A549 (cell line): ENCODE results near the gene OGFOD2. TPM values are rescaled to one million over a fixed set of nuclear protein-coding genes. Genes with fewer than 3 reads are reported as not detected.

ENCODE experiments used
- ATAC-seq, 2 experiments: fragments of 200-7000 bp in 1 of 2; fragments of >200 bp in 1 of 2; cut with Nextera tagmentation in 1 of 2; cut with Tn5 transposase in 1 of 2; 3 replicates each; pipeline versions ENCODE4 v1.8.0 to v1.9.1; 2018 to 2020; ENCODE audit warnings: mild to moderate bottlenecking in 1 of 2, moderate library complexity in 1 of 2
- CTCF ChIA-PET: fragments of 300-600 bp; sonication (Branson Sonifier 250); formaldehyde crosslinking; extraction: SDS; loops from one replicate; lab custom pipeline; 2021; ENCODE audit warnings: antibody characterized with exemption, inconsistent platforms; lab: Yijun Ruan, JAX
- POLR2A ChIA-PET: fragments of 350-600 bp; formaldehyde crosslinking; extraction: SDS; loops from one replicate; lab custom pipeline; 2021; ENCODE audit warnings: antibody characterized with exemption, inconsistent platforms; lab: Yijun Ruan, JAX
- DNase-seq, 2 experiments: peaks; one replicate each; pipeline versions ENCODE4 v3.0.0 to v3.0.0-alpha.2; 2011 to 2016; ENCODE audit warnings: low read depth in 1 of 2, low spot score in 1 of 2
- FAIRE-seq: peaks from 2 replicates; lab custom pipeline; 2011; peaks lifted over from hg19 to GRCh38; lab: Jason Lieb, UNC
- H3K27ac ChIP-seq, 2 experiments: fragments of >200 bp; sonication (Bioruptor Twin); formaldehyde crosslinking; 3 replicates each; pipeline ENCODE4 v1.5.1; 2016 to 2017
- H3K4me1 ChIP-seq: fragments of >200 bp; sonication (Bioruptor Twin); formaldehyde crosslinking; 3 replicates; pipeline ENCODE4 v1.6.1; 2016
- H3K4me2 ChIP-seq: fragments of >200 bp; sonication (Bioruptor Twin); formaldehyde crosslinking; 3 replicates; pipeline ENCODE4 v1.6.1; 2016
- H3K4me3 ChIP-seq: fragments of >200 bp; sonication (Bioruptor Twin); formaldehyde crosslinking; 3 replicates; pipeline ENCODE4 v1.5.1; 2016
- H3K9me3 ChIP-seq: fragments of >200 bp; sonication (Bioruptor Twin); formaldehyde crosslinking; 3 replicates; pipeline ENCODE4 v1.6.1; 2016
- BCL3 ChIP-seq: fragments of >200 bp; sonication (Bioruptor Twin); formaldehyde crosslinking; IDR thresholded peaks from 3 replicates; pipeline ENCODE4 v1.6.1; 2016
- BHLHE40 ChIP-seq: IDR thresholded peaks from 2 replicates; pipeline ENCODE4 v1.6.1; 2012; ENCODE audit warnings: low read depth, low read length, inconsistent platforms
- CBX2 ChIP-seq: fragments of 200-600 bp; sonication (generic); IDR thresholded peaks from 2 replicates; pipeline ENCODE4 v1.6.1; 2016; ENCODE audit warnings: low read depth, mild to moderate bottlenecking, borderline replicate concordance
- CBX8 ChIP-seq: fragments of 200-600 bp; sonication (generic); IDR thresholded peaks from 2 replicates; pipeline ENCODE4 v1.6.1; 2016
- CHD2 ChIP-seq: fragments of 150-350 bp; IDR thresholded peaks from 2 replicates; pipeline ENCODE4 v1.6.1; 2014; ENCODE audit warnings: low read length; ENCODE audit not compliant: partially characterized antibody
- EHMT2 ChIP-seq: fragments of 200-600 bp; sonication (generic); IDR thresholded peaks from 2 replicates; pipeline ENCODE4 v1.6.1; 2016; ENCODE audit warnings: antibody characterized with exemption, low read depth, mild to moderate bottlenecking, moderate library complexity
- ESRRA ChIP-seq: fragments of 150-350 bp; IDR thresholded peaks from 2 replicates; pipeline ENCODE4 v1.6.1; 2014; ENCODE audit warnings: mild to moderate bottlenecking, low read length, borderline replicate concordance
- GATA3 ChIP-seq: IDR thresholded peaks from 2 replicates; pipeline ENCODE4 v1.6.1; 2012; ENCODE audit warnings: borderline replicate concordance
- HES2 ChIP-seq: fragments of >200 bp; sonication (Bioruptor Twin); formaldehyde crosslinking; IDR thresholded peaks from 2 replicates; pipeline ENCODE4 v1.6.1; 2016
- HMGXB4 ChIP-seq: fragments of 250-450 bp; sonication (Bioruptor Pico); IDR thresholded peaks from 2 replicates; pipeline ENCODE4 v1.5.0; 2021; ENCODE audit warnings: mild to moderate bottlenecking, moderate library complexity, borderline replicate concordance
- KDM1A ChIP-seq: fragments of 200-600 bp; sonication (generic); IDR thresholded peaks from 2 replicates; pipeline ENCODE4 v1.6.1; 2016; ENCODE audit warnings: low read depth, mild to moderate bottlenecking
- KDM5A ChIP-seq: fragments of 200-600 bp; sonication (generic); IDR thresholded peaks from 2 replicates; pipeline ENCODE4 v1.6.1; 2016; ENCODE audit warnings: antibody characterized with exemption, mild to moderate bottlenecking
- MAFK ChIP-seq: fragments of 450-650 bp; IDR thresholded peaks from 2 replicates; pipeline ENCODE4 v1.6.1; 2014; ENCODE audit not compliant: partially characterized antibody
- NFE2L2 ChIP-seq: fragments of 150-350 bp; conservative IDR thresholded peaks from 2 replicates; pipeline ENCODE4 v1.6.1; 2014; ENCODE audit warnings: low read length
- NPAS2 ChIP-seq: fragments of 250-450 bp; sonication (Bioruptor Pico); IDR thresholded peaks from 2 replicates; pipeline ENCODE4 v1.8.0; 2022; ENCODE audit warnings: mild to moderate bottlenecking, moderate library complexity, borderline replicate concordance
- PHF8 ChIP-seq: fragments of 200-600 bp; sonication (generic); IDR thresholded peaks from 2 replicates; pipeline ENCODE4 v1.6.1; 2016; ENCODE audit warnings: low read depth, mild to moderate bottlenecking, antibody characterized with exemption, moderate library complexity, borderline replicate concordance
- POLR2A ChIP-seq: IDR thresholded peaks from 2 replicates; pipeline ENCODE4 v1.6.1; 2012; ENCODE audit warnings: mild to moderate bottlenecking, low read length
- POLR2AphosphoS2 ChIP-seq: conservative IDR thresholded peaks from 2 replicates; pipeline ENCODE4 v1.6.1; 2012; ENCODE audit warnings: low read length, improper control_type of control experiment, inconsistent platforms
- SMC3 ChIP-seq: fragments of >200 bp; sonication (Bioruptor Twin); formaldehyde crosslinking; IDR thresholded peaks from 3 replicates; pipeline ENCODE4 v1.6.1; 2018; ENCODE audit warnings: inconsistent platforms
- SREBF2 ChIP-seq: fragments of 450-650 bp; IDR thresholded peaks from 2 replicates; pipeline ENCODE4 v1.6.1; 2014; ENCODE audit warnings: mild to moderate bottlenecking, moderate library complexity
- ZC3H11A ChIP-seq: fragments of 450-650 bp; IDR thresholded peaks from 2 replicates; pipeline ENCODE4 v1.6.1; 2014; ENCODE audit warnings: antibody characterized with exemption, mild to moderate bottlenecking
- ZFP36 ChIP-seq: fragments of 450-650 bp; IDR thresholded peaks from 2 replicates; pipeline ENCODE4 v1.6.1; 2014; ENCODE audit warnings: borderline replicate concordance; ENCODE audit not compliant: partially characterized antibody
- WGBS: methylation state at CpG from one replicate; pipeline ENCODE4 v1.1.6; 2017; ENCODE audit errors: missing lambda C conversion rate; 5-methylcytosine and 5-hydroxymethylcytosine counted together
- polyA plus RNA-seq, 4 experiments: library from polyadenylated mRNA; depleted of rRNA in 3 of 4; stranded (reverse); fragments of >200 nt; fragmentation: RNase III in 1 of 4; extraction: RNeasy Plus Mini Kit Qiagen cat#74134 plus additional on column Dnase treatment in 1 of 4; gene quantifications; 2 replicates in 3 of 4; 3 replicates in 1 of 4; pipeline ENCODE4 v1.2.3, GENCODE V29; 2011 to 2017
- TF ChIP-seq, protein P1 (sequence below): fragments of 250-450 bp; sonication (Bioruptor Pico); IDR thresholded peaks from 2 replicates; pipeline ENCODE4 v1.5.0; 2020; ENCODE audit warnings: low read depth, mild to moderate bottlenecking, moderate library complexity

Gene OGFOD2
- polyA plus RNA-seq, 2 of the 4 experiments (the other 2 are of a cell fraction) = 11.0 to 18.2 TPM

GRCh38 chr12:122989874-122990419 is 14.9 kb downstream of the OGFOD2 start:
- Histone ChIP-seq H3K4me1 (no peaks in the 10 kb centered on the region), H3K27ac (no peak overlapping the region), H3K4me3 (no peak overlapping the region), H3K9me3 (no peaks in the 10 kb centered on the region), H3K4me2 (no peak overlapping the region)
- ChIA-PET POLR2A (interaction anchor here (1.5 kb wide), 1 partner anchor 242 kb away, joined by 5 read pairs; no protein-coding TSS in a partner anchor), CTCF (interaction anchor here (0.5 to 9.2 kb wide), 9 partner anchors 8 to 1437 kb away, joined by 3 to 37 read pairs (median 4); partner anchors contain the start of genes MPHOSPH9, MTRFR and PITPNM2)
- 0 out of 6 replicates have a peak, but pooled peaks of 1 of the 2 experiments have one; percentile 1 for ATAC-seq
- no peak for TF ChIP-seq NFE2L2
- TF ChIP-seq CHD2 = no peak
- no peak for TF ChIP-seq HES2
- TF ChIP-seq PHF8 = no peak
- TF ChIP-seq BHLHE40 = no peak
- TF ChIP-seq NPAS2 = no peak
- no peak for TF ChIP-seq KDM1A
- no peak for TF ChIP-seq SMC3
- no peak for TF ChIP-seq ZC3H11A
- no peak for TF ChIP-seq SREBF2
- 98% methylated on average over 15 of the region's 22 CpGs for WGBS
- FAIRE-seq = no peak
- no peak for DNase-seq

GRCh38 chr12:122990561-122990960 is 15.5 kb downstream of the OGFOD2 start:
- H3K4me3 ChIP-seq = no peak overlapping the region
- no peaks in the 10 kb centered on the region for H3K4me1 ChIP-seq
- H3K4me2 ChIP-seq = no peak overlapping the region
- no peak for FAIRE-seq
- POLR2A ChIA-PET = no interaction called here
- CTCF ChIA-PET = interaction anchor here (1.1 to 9.2 kb wide), 8 partner anchors 9 to 247 kb away, joined by 3 to 37 read pairs (median 4); partner anchors contain the start of genes MPHOSPH9, MTRFR and PITPNM2
- TF ChIP-seq HMGXB4 (no peak), MAFK (no peak), CHD2 (no peak), ZFP36 (no peak), CBX8 (no peak), BCL3 (no peak), KDM1A (no peak), POLR2A (no peak), CBX2 (no peak), POLR2AphosphoS2 (no peak), ESRRA (no peak), GATA3 (no peak), KDM5A (no peak), ZC3H11A (no peak), SMC3 (no peak), EHMT2 (no peak)
- TF ChIP-seq, protein P1, sequence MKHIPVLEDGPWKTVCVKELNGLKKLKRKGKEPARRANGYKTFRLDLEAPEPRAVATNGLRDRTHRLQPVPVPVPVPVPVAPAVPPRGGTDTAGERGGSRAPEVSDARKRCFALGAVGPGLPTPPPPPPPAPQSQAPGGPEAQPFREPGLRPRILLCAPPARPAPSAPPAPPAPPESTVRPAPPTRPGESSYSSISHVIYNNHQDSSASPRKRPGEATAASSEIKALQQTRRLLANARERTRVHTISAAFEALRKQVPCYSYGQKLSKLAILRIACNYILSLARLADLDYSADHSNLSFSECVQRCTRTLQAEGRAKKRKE (CRISPR knock-in tag) = no peak
- TF ChIP-seq, all 56 proteins: peak for 0
- Histone ChIP-seq H3K9me3 (no peaks in the 10 kb centered on the region), H3K27ac (no peak overlapping the region)
- ATAC-seq (no peak), DNase-seq (no peak)
- 89% methylated on average over 9 of the region's 13 CpGs for WGBS
